KOPT-K1 (cell line): ENCODE data around the gene IGSF6.

Source experiments
- H3K27ac ChIP-seq: fragments of 200-600 bp; sonication (generic); 2 replicates; pipeline ENCODE4 v1.5.1; 2016; ENCODE audit warnings: antibody characterized with exemption, mild to moderate bottlenecking, low read depth, low read length; ENCODE audit not compliant: poor library complexity, severe bottlenecking
- H3K36me3 ChIP-seq: fragments of 200-600 bp; sonication (generic); 2 replicates; pipeline ENCODE4 v1.5.1; 2017; ENCODE audit warnings: antibody characterized with exemption, mild to moderate bottlenecking, low read length, moderate library complexity; ENCODE audit not compliant: insufficient read depth
- H3K9me3 ChIP-seq: fragments of 200-600 bp; sonication (generic); 2 replicates; pipeline ENCODE4 v1.5.1; 2017; ENCODE audit warnings: antibody characterized with exemption, low read length, mild to moderate bottlenecking; ENCODE audit not compliant: insufficient read depth, poor library complexity, severe bottlenecking

Gene IGSF6

GRCh38 chr16:21628121-21628726 lies 24.2 kb downstream of the IGSF6 start:
- Histone ChIP-seq H3K9me3 (peaks cover 8% of the 10 kb centered on the region), H3K36me3 (peaks cover 73% of the 10 kb centered on the region), H3K27ac (no peak overlapping the region)

GRCh38 chr16:21626659-21627277 lies 25.6 kb downstream of the IGSF6 start:
- peak overlapping the region; percentile 16 for H3K27ac ChIP-seq
- peaks cover 82% of the 10 kb centered on the region for H3K36me3 ChIP-seq
- peaks cover 8% of the 10 kb centered on the region for H3K9me3 ChIP-seq

GRCh38 chr16:21625026-21625425 lies 27.4 kb downstream of the IGSF6 start:
- no peak overlapping the region for H3K27ac ChIP-seq
- H3K9me3 ChIP-seq, result peaks cover 8% of the 10 kb centered on the region
- H3K36me3 ChIP-seq, result peaks cover 92% of the 10 kb centered on the region

GRCh38 chr16:21622545-21622944 lies 29.9 kb downstream of the IGSF6 start:
- peaks cover 89% of the 10 kb centered on the region for H3K36me3 ChIP-seq
- H3K27ac ChIP-seq, result no peak overlapping the region
- no peaks in the 10 kb centered on the region for H3K9me3 ChIP-seq

GRCh38 chr16:21620592-21620991 lies 31.8 kb downstream of the IGSF6 start:
- H3K9me3 ChIP-seq, result no peaks in the 10 kb centered on the region
- H3K36me3 ChIP-seq, result peaks cover 82% of the 10 kb centered on the region

GRCh38 chr16:21619765-21620425 lies 32.5 kb downstream of the IGSF6 start:
- H3K27ac ChIP-seq, result no peak overlapping the region

More at GRCh38 chr16:21620592-21620991, 31.8 kb downstream of the IGSF6 start:
- no peak overlapping the region for H3K27ac ChIP-seq

GRCh38 chr16:21618281-21618680 lies 34.1 kb downstream of the IGSF6 start:
- Histone ChIP-seq H3K27ac (no peak overlapping the region), H3K9me3 (no peaks in the 10 kb centered on the region), H3K36me3 (peaks cover 80% of the 10 kb centered on the region)

More at GRCh38 chr16:21619765-21620425, 32.5 kb downstream of the IGSF6 start:
- Histone ChIP-seq H3K9me3 (no peaks in the 10 kb centered on the region), H3K36me3 (peaks cover 81% of the 10 kb centered on the region)

GRCh38 chr16:21617607-21618006 lies 34.8 kb downstream of the IGSF6 start:
- H3K9me3 ChIP-seq, result no peaks in the 10 kb centered on the region
- H3K27ac ChIP-seq, result no peak overlapping the region
- peaks cover 77% of the 10 kb centered on the region for H3K36me3 ChIP-seq

GRCh38 chr16:21614896-21615295 lies 37.5 kb downstream of the IGSF6 start:
- no peaks in the 10 kb centered on the region for H3K9me3 ChIP-seq
- H3K36me3 ChIP-seq, result peaks cover 55% of the 10 kb centered on the region
- H3K27ac ChIP-seq, result no peak overlapping the region

GRCh38 chr16:21613781-21614180 lies 38.6 kb downstream of the IGSF6 start:
- no peaks in the 10 kb centered on the region for H3K9me3 ChIP-seq
- H3K36me3 ChIP-seq, result peaks cover 46% of the 10 kb centered on the region
- no peak overlapping the region for H3K27ac ChIP-seq

- no peaks in the 10 kb centered on the region for H3K9me3 ChIP-seq
- H3K27ac ChIP-seq, result no peak overlapping the region
- H3K36me3 ChIP-seq, result peaks cover 42% of the 10 kb centered on the region
Measured at GRCh38 chr16:21613361-21613760, 39.0 kb downstream of the IGSF6 start.

GRCh38 chr16:21611556-21612384 lies 40.6 kb downstream of the IGSF6 start:
- peaks cover 32% of the 10 kb centered on the region for H3K36me3 ChIP-seq
- no peak overlapping the region for H3K27ac ChIP-seq

GRCh38 chr16:21611198-21611555 lies 41.2 kb downstream of the IGSF6 start:
- Histone ChIP-seq H3K27ac (no peak overlapping the region), H3K36me3 (peaks cover 29% of the 10 kb centered on the region), H3K9me3 (no peaks in the 10 kb centered on the region)

More at GRCh38 chr16:21611556-21612384, 40.6 kb downstream of the IGSF6 start:
- H3K9me3 ChIP-seq, result no peaks in the 10 kb centered on the region

- Histone ChIP-seq H3K27ac (no peak overlapping the region), H3K9me3 (no peaks in the 10 kb centered on the region), H3K36me3 (peaks cover 26% of the 10 kb centered on the region)
Measured at GRCh38 chr16:21610766-21611165, 41.6 kb downstream of the IGSF6 start.

GRCh38 chr16:21610006-21610544 lies 42.3 kb downstream of the IGSF6 start:
- Histone ChIP-seq H3K27ac (no peak overlapping the region), H3K36me3 (peaks cover 19% of the 10 kb centered on the region; the same call in 1 of the 2 replicates), H3K9me3 (no peaks in the 10 kb centered on the region)
